ENCODE measurements around the gene SPAG9. TPM values are rescaled to one million over a fixed set of nuclear protein-coding genes. Genes with fewer than 3 reads are reported as not detected.

The SPAG9 gene
- total RNA-seq, 2 donors from 2014 or later: 77.0 to 85.8 TPM

GRCh38 chr17:51153210-51154072 is 32.8 kb upstream of the SPAG9 start, which contains the start of gene NME1:
TSS of gene NME1 (plus strand) at chr17:51153559. CDS start at chr17:51155655, 2,096 bp downstream.
- Mint-ChIP-seq H3K4me3 (no peak within 1 kb of the TSS), H3K36me3 (ENCODE audit: low read depth) (no peaks in the 10 kb centered on the region), H3K27me3 (no peaks in the 10 kb centered on the region), H3K4me1 (peaks cover 5% of the 10 kb centered on the region), H3K27ac (no peak within 1 kb of the TSS)
- no peaks in the 10 kb centered on the region for H3K9me3 ChIP-seq (ENCODE audit: control insufficient read depth, low read length, poor library complexity, severe bottlenecking)
- DNase-seq (peak; percentile 87 to 99 (median 94)), ATAC-seq (peak; percentile 93)

- Mint-ChIP-seq H3K27ac (no peak overlapping the region), H3K27me3 (no peaks in the 10 kb centered on the region), H3K36me3 (ENCODE audit: low read depth) (no peaks in the 10 kb centered on the region), H3K4me3 (no peak overlapping the region), H3K4me1 (peaks cover 5% of the 10 kb centered on the region)
- DNase-seq: no peak
- H3K9me3 ChIP-seq (ENCODE audit: control insufficient read depth, low read length, poor library complexity, severe bottlenecking): no peaks in the 10 kb centered on the region
- no peak for ATAC-seq
Measured at GRCh38 chr17:51152766-51153209, 32.1 kb upstream of the SPAG9 start.

DNA sequence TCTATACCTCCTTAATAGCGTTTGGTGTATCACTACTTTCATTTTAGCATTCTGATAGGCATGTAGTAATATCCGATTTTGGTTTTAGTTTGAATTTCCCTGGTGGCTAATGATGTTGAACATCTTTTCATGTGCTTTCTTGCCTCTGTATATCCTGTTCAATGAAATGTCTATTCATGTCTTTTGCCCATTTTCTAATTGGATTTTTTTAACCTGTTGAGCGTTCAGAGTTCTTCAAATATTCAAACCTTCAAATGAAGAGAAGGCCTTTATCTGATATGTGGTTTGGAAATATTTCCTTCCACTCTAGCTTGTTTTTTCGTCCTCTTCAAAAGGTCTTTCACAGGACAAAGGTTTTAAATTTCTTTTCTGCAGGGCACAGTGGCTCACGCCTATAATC is 30.3 kb upstream of the SPAG9 start:
- H3K9me3 ChIP-seq (ENCODE audit: control insufficient read depth, low read length, poor library complexity, severe bottlenecking): no peaks in the 10 kb centered on the region
- Mint-ChIP-seq H3K27me3 (no peaks in the 10 kb centered on the region), H3K4me1 (peaks cover 7% of the 10 kb centered on the region), H3K27ac (no peak overlapping the region), H3K4me3 (no peak overlapping the region), H3K36me3 (ENCODE audit: low read depth) (no peaks in the 10 kb centered on the region)
- DNase-seq: no peak
- ATAC-seq: no peak

DNA sequence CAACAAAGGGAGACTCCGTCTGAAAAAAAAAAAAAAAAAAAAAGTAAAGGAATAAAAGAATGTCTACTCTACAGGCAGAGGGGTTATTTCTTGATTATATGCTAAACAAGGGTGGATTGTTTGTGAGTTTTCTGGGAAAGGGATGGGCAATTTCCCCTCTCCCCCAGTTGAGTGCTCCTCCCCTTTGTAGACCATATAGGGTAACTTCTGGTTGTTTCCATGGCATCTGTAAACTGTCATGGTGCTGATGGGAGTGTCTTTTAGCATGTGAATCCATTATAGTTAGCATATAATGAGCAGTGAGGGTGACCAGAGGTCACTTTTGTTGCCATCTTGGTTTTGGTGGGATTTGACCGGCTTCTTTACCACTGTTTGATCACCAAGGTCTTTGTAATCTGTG is 28.5 kb upstream of the SPAG9 start:
- Mint-ChIP-seq H3K27ac (no peak overlapping the region), H3K4me3 (no peak overlapping the region), H3K27me3 (no peaks in the 10 kb centered on the region), H3K4me1 (peaks cover 2% of the 10 kb centered on the region), H3K36me3 (ENCODE audit: low read depth) (no peaks in the 10 kb centered on the region)
- no peak for ATAC-seq
- no peaks in the 10 kb centered on the region for H3K9me3 ChIP-seq (ENCODE audit: control insufficient read depth, low read length, poor library complexity, severe bottlenecking)
- DNase-seq: no peak

DNA sequence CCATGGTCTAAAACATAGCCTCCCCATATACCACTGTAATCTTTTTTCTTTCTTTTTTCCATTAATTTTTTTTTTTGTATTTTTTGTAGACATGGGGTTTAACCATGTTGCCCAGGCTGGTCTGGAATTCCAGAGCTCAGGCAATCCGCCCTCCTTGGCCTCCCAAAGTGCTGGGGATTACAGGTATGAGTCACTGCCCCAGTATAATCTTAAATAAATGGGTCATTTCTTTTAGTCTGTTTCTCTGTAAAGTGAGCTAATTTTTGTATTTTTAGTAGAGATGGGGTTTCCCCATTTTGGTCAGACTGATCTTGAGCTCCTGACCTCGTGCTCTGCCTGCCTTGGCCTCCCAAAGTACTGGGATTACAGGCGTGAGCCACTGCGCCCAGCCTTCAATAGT is 27.0 kb upstream of the SPAG9 start:
- Mint-ChIP-seq H3K4me3 (no peak overlapping the region), H3K36me3 (ENCODE audit: low read depth) (no peaks in the 10 kb centered on the region), H3K27me3 (no peaks in the 10 kb centered on the region), H3K27ac (no peak overlapping the region), H3K4me1 (peaks cover 2% of the 10 kb centered on the region)
- no peak for ATAC-seq
- DNase-seq: no peak
- no peaks in the 10 kb centered on the region for H3K9me3 ChIP-seq (ENCODE audit: control insufficient read depth, low read length, poor library complexity, severe bottlenecking)

- H3K9me3 ChIP-seq (ENCODE audit: control insufficient read depth, low read length, poor library complexity, severe bottlenecking): no peaks in the 10 kb centered on the region
- Mint-ChIP-seq H3K27me3 (no peaks in the 10 kb centered on the region), H3K4me1 (peaks cover 2% of the 10 kb centered on the region), H3K36me3 (ENCODE audit: low read depth) (no peaks in the 10 kb centered on the region), H3K4me3 (no peak overlapping the region), H3K27ac (no peak overlapping the region)
- ATAC-seq: no peak
- DNase-seq: no peak
Measured at GRCh38 chr17:51144266-51145022, 23.8 kb upstream of the SPAG9 start.

- no peak overlapping the region for H3K27ac Mint-ChIP-seq
- DNase-seq (no peak), ATAC-seq (no peak)
- no peaks in the 10 kb centered on the region for H3K27me3 Mint-ChIP-seq
- peaks cover 1% of the 10 kb centered on the region for H3K36me3 Mint-ChIP-seq (ENCODE audit: low read depth)
- no peak overlapping the region for H3K4me3 Mint-ChIP-seq
- peaks cover 2% of the 10 kb centered on the region for H3K4me1 Mint-ChIP-seq
- H3K9me3 ChIP-seq (ENCODE audit: control insufficient read depth, low read length, poor library complexity, severe bottlenecking): no peaks in the 10 kb centered on the region
Measured at GRCh38 chr17:51142597-51142996, 21.9 kb upstream of the SPAG9 start.

DNA sequence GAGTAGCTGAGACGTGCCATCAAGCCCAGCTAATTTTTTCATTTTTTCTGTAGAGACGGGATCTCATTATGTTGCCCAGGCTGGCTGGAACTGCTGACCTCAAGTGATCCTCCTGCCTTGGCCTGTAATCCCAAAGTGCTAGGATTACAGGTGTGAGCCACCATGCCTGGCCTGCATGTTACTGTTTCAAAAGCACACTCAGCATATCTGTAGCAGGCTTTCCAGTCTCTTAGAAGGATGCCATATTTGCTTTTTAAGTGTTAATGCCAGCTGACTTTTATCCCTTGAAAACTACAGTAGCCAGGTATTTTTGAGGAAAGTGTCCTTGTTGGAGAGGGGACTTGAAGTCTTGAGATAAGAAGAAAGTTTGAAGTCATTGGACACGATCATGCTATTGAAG is 15.3 kb upstream of the SPAG9 start:
- no peaks in the 10 kb centered on the region for H3K4me1 Mint-ChIP-seq
- DNase-seq: no peak
- no peaks in the 10 kb centered on the region for H3K9me3 ChIP-seq (ENCODE audit: control insufficient read depth, low read length, poor library complexity, severe bottlenecking)
- no peak for ATAC-seq
- H3K36me3 Mint-ChIP-seq (ENCODE audit: low read depth): peaks cover 3% of the 10 kb centered on the region
- H3K27me3 Mint-ChIP-seq: no peaks in the 10 kb centered on the region
- H3K4me3 Mint-ChIP-seq: no peak overlapping the region
- no peak overlapping the region for H3K27ac Mint-ChIP-seq

- no peak for ATAC-seq
- no peak for DNase-seq
- no peaks in the 10 kb centered on the region for H3K9me3 ChIP-seq (ENCODE audit: control insufficient read depth, low read length, poor library complexity, severe bottlenecking)
- Mint-ChIP-seq H3K27ac (no peak overlapping the region), H3K27me3 (no peaks in the 10 kb centered on the region), H3K36me3 (ENCODE audit: low read depth) (peaks cover 3% of the 10 kb centered on the region), H3K4me1 (no peaks in the 10 kb centered on the region), H3K4me3 (no peak overlapping the region)
Measured at GRCh38 chr17:51133365-51133764, 12.7 kb upstream of the SPAG9 start.

- ATAC-seq: no peak
- H3K4me3 Mint-ChIP-seq: no peak overlapping the region
Measured at GRCh38 chr17:51132964-51133319, 12.3 kb upstream of the SPAG9 start.

DNA sequence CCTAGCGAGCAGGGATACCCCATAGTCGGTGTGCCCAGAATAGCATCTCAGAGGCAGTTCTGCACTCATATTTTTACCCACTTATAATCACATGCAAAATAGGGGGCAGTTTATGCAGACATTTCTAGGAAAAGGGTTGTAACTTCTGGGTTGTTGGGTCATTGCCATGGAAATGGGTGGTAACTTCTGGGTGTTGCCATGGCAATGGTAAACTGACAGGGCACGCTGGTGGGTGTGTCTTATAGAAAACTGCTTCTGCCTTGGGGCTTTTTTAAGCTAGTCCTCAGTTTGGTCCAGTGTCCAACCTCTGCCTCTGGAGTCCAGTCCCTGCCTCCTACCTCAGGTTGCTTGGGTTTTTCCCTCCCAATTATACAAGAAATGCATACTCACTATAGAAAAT is 7.4 kb upstream of the SPAG9 start:
- Mint-ChIP-seq H3K36me3 (ENCODE audit: low read depth) (no peaks in the 10 kb centered on the region), H3K27ac (no peak overlapping the region), H3K27me3 (no peaks in the 10 kb centered on the region), H3K4me3 (no peak overlapping the region), H3K4me1 (peaks cover 3% of the 10 kb centered on the region)
- DNase-seq (no peak), ATAC-seq (peak; percentile 23)
- no peaks in the 10 kb centered on the region for H3K9me3 ChIP-seq (ENCODE audit: control insufficient read depth, low read length, poor library complexity, severe bottlenecking)

More at GRCh38 chr17:51132964-51133319, 12.3 kb upstream of the SPAG9 start:
- DNase-seq: no peak
- no peaks in the 10 kb centered on the region for H3K9me3 ChIP-seq (ENCODE audit: control insufficient read depth, low read length, poor library complexity, severe bottlenecking)
- Mint-ChIP-seq H3K27me3 (no peaks in the 10 kb centered on the region), H3K36me3 (ENCODE audit: low read depth) (peaks cover 3% of the 10 kb centered on the region), H3K4me1 (no peaks in the 10 kb centered on the region), H3K27ac (no peak overlapping the region)

DNA sequence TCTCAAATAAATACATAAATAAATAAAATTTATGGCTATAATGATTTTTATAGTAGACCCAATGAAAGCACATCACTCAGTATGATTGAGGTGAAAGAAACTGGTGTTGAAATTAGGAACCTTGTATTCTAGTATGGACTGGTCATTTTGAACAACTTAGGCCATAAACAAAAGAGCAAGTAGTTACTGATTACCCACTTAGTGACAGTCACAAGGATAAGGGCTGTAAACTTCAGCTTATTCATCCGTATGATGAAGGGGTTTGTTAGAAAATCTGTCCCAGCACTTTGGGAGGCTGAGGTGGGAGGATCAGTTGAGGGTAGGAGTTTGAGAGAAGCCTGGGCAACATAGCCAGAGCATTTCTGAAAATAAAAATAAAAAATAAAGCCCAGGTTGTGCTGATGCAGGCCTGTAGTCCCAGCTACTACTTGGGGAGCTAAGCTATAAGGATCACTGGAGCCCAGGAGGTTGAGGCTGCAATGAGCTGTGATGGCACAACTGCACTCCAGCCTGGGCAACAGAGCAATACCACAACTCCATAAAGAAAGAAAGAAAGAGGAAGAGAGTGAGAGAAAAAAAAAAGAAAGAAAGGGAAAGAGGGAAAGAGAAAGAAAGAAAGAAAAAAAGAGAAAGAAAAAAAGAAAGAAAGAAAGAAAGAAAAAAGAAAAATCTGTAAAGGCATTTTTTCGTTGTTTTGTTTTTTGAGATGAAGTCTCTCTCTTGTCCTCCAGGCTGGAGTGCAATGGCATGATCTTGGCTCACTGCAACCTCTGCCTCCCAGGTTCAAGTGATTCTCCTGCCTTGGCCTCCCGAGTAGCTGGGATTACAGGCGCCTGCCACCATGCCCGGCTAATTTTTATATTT is 4.2 kb upstream of the SPAG9 start:
- no peak for ATAC-seq
- Mint-ChIP-seq H3K4me3 (peak overlapping the region; percentile 45), H3K4me1 (peaks cover 21% of the 10 kb centered on the region)

More for the DNA sequence above, 4.2 kb upstream of the SPAG9 start:
- H3K36me3 Mint-ChIP-seq (ENCODE audit: low read depth): no peaks in the 10 kb centered on the region
- no peaks in the 10 kb centered on the region for H3K9me3 ChIP-seq (ENCODE audit: control insufficient read depth, low read length, poor library complexity, severe bottlenecking)
- no peak overlapping the region for H3K27ac Mint-ChIP-seq
- DNase-seq: no peak
- no peaks in the 10 kb centered on the region for H3K27me3 Mint-ChIP-seq
